Cardiac fibroblast (primary cell): ENCODE results near the gene KRT3.
A peak's percentile ranks its signal among the peaks of the same experiment; 100 is the strongest.

Experiments used
- DNase-seq, 2 donors: peaks; one replicate each; pipeline versions ENCODE4 v3.0.0 to v3.0.0-alpha.2; 2010; ENCODE audit warnings: low read depth in 2 of 2
- H3K4me3 ChIP-seq, 2 donors: replicated peaks in 1 of 2; 1 replicate in 1 of 2; 2 replicates in 1 of 2; pipeline ENCODE4 v1.5.1; 2011; ENCODE audit warnings: low read depth in 2 of 2, low read length in 2 of 2, mild to moderate bottlenecking in 2 of 2, moderate library complexity in 1 of 2
- CTCF ChIP-seq: IDR thresholded peaks from one replicate; pipeline ENCODE4 v1.5.1; 2011; ENCODE audit warnings: low read depth, mild to moderate bottlenecking, low read length, inconsistent platforms

The KRT3 gene

GRCh38 chr12:52817699-52818238, 21.9 kb upstream of the KRT3 start:
- TF ChIP-seq CTCF: no peak

GRCh38 chr12:52817003-52817698, 21.2 kb upstream of the KRT3 start:
- H3K4me3 ChIP-seq: no peak overlapping the region
- no peak for TF ChIP-seq CTCF
- DNase-seq: no peak

More at GRCh38 chr12:52817699-52818238, 21.9 kb upstream of the KRT3 start:
- no peak for DNase-seq
- H3K4me3 ChIP-seq: no peak overlapping the region

DNA sequence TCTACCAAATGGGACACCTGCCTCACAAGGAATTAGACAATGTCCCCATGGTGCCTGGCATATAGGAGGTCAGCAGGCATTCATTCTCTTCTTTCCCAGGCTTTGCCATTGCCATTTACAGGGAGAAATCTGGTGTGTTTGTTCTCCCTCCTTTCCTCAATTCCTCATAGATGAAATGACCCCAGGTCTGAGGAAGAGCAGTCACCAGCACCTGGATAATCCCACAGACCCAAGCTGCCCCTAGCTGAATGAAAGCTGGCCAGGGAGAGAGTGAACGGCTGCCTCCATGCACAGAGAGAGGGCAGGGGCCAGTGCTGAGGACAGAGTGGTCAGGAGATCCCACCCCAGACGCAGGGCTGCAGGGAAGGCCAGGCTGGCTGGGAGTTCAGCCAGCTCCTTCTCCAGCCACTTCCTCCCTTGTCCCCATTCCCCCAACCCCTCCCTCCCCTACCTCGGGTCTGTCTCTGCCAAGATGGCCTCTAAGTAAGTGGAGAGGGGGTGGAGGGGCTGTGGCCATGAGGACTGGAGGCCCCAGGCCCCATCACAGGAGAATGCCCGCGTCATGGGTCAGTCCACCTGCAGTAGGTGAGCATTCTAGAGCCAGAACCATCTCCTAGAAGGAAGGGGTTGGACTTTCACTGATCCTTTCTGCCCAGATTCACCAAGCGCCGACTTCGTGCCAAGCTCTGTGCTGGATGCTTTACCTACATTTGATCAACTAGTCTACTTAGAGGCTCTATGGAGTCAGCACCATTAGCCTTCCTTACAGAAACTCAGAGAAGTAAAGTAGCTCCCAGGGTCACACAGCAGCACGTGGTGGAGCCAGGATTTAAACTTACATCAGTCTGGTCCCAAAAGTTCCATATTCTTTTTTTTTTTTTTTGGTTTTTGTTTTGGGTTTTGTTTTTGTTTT, 20.0 kb upstream of the KRT3 start:
- H3K4me3 ChIP-seq: no peak overlapping the region
- no peak for DNase-seq
- TF ChIP-seq CTCF: no peak

DNA sequence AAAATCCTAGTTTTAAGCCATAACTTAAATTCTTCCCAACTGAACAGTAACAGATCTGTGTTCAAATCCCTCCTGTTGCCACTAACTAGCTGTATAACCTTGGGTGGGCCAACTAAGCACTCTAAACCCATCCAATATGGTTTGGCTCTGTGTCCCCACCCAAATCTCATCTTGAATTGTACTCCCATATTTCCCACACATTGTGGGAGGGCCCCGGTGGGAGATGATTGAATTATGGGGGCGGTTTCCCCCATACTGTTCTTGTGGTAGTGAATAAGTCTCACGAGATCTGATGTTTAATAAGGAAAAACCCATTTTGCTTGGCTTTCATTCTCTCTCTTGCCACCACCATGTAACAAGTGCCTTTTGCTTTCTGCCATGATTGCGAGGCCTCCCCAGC, 19.2 kb upstream of the KRT3 start:
- H3K4me3 ChIP-seq: no peak overlapping the region
- DNase-seq: no peak
- TF ChIP-seq CTCF: no peak

- no peak overlapping the region for H3K4me3 ChIP-seq
- TF ChIP-seq CTCF: no peak
- no peak for DNase-seq
Observed at GRCh38 chr12:52814710-52815155, 18.8 kb upstream of the KRT3 start.

GRCh38 chr12:52813885-52814709, 18.2 kb upstream of the KRT3 start, which contains the start of gene KRT4:
TSS of gene KRT4 (minus strand) at chr12:52814116. CDS start at chr12:52814058, 58 bp downstream.
- DNase-seq: peak in 1 of 2 donors; percentile 15
- no peak for TF ChIP-seq CTCF
- H3K4me3 ChIP-seq: no peak within 1 kb of the TSS
